ENCODE data around the gene HIPK1. TPM values are rescaled to one million over a fixed set of nuclear protein-coding genes. Genes with fewer than 3 reads are reported as not detected.
"Not testable (repeated sequence)": the region's sequence is repeated elsewhere in the genome, so short reads cannot be mapped to it uniquely, and the experiment has no call there.

Gene HIPK1
- total RNA-seq, 1 donor from 2014 or later = 53.4 TPM

DNA sequence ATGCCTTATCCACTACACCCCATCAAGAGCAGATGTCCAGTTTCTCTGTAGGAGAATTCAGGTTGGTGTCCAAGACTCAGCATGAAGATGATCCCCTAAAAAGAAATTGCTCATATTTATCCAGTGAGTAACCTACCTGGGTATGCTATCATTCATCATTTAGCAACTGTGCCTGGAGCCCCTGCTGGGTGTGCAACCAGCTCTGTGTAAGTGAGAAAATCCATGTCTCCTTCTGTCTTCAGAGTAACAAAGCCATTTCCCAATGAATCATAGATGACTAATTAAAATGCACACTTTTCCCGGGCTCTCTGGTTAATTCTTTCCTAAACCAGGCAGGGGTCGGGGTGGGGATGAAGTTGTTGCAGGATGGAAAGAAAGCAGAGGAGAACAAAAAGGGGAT lies 86.0 kb downstream of the HIPK1 start:
- Mint-ChIP-seq H3K36me3 (ENCODE audit: low read depth) (no peaks in the 10 kb centered on the region), H3K9me3 (peaks cover 3% of the 10 kb centered on the region), H3K27ac (ENCODE audit: unreplicated experiment) (peak overlapping the region; percentile 21), H3K4me3 (no peak overlapping the region), H3K27me3 (ENCODE audit: low read depth) (no peaks in the 10 kb centered on the region), H3K4me1 (no peaks in the 10 kb centered on the region)
- DNase-seq (ENCODE audit: low read depth, low spot score) = no peak
- no peak for TF ChIP-seq CTCF (conservative IDR thresholded peaks at IDR 0.05)

DNA sequence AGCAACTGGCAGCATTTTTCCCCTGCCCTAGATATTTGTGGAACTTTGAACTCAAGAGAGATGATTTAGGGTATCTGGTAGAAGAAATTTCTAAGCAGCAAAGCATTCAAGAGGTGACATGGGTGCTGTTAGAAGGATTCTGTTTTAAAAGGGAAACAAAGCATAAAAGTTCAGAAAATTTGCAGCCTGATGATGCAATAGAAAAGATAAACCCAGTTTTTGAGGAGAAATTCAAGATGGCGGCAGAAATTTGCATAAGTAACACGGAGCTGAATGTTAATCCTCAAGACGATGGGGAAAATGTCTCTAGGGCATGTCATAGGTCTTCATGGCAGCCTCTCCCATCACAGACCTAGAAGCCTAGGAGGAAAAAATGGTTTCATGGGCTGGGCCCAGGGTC lies 90.6 kb downstream of the HIPK1 start:
- H3K4me3 Mint-ChIP-seq; H3K9me3 Mint-ChIP-seq; H3K4me1 Mint-ChIP-seq; H3K36me3 Mint-ChIP-seq (ENCODE audit: low read depth); DNase-seq (ENCODE audit: low read depth, low spot score); H3K27ac Mint-ChIP-seq (ENCODE audit: unreplicated experiment); H3K27me3 Mint-ChIP-seq (ENCODE audit: low read depth): not testable (repeated sequence)

DNA sequence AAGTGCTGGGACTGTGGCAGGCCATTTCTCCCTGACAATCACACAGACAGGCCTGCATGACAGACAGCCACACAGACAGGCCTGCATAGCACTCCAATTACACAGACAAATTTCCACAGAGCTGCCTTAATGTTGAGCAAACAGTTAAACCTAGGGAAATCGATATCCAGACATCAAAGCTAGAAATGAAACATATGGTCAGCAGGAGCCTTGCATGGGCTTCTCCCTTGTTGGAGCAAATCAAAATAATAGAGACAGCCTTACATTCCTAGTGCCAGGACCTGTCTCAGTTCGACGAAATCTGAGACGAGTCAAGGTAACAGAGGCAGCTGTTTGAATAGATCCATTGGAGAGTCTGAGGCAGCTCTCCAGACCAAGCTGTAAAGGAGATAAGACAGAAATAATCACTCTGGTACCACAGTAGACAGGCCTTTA lies 92.6 kb downstream of the HIPK1 start:
- no peaks in the 10 kb centered on the region for H3K27me3 Mint-ChIP-seq (ENCODE audit: low read depth)
- H3K9me3 Mint-ChIP-seq = peaks cover 3% of the 10 kb centered on the region
- H3K4me1 Mint-ChIP-seq = peaks cover 8% of the 10 kb centered on the region
- no peaks in the 10 kb centered on the region for H3K36me3 Mint-ChIP-seq (ENCODE audit: low read depth)
- H3K27ac Mint-ChIP-seq (ENCODE audit: unreplicated experiment) = peak overlapping the region; percentile 87
- TF ChIP-seq CTCF (conservative IDR thresholded peaks at IDR 0.05) = no peak
- H3K4me3 Mint-ChIP-seq = no peak overlapping the region
- DNase-seq (ENCODE audit: low read depth, low spot score) = no peak

GRCh38 chr1:114022877-114023276 lies 93.8 kb downstream of the HIPK1 start:
- no peak for TF ChIP-seq CTCF (conservative IDR thresholded peaks at IDR 0.05)
- H3K36me3 Mint-ChIP-seq (ENCODE audit: low read depth) = no peaks in the 10 kb centered on the region
- peaks cover 3% of the 10 kb centered on the region for H3K9me3 Mint-ChIP-seq
- peaks cover 8% of the 10 kb centered on the region for H3K4me1 Mint-ChIP-seq
- H3K27me3 Mint-ChIP-seq (ENCODE audit: low read depth) = no peaks in the 10 kb centered on the region
- H3K27ac Mint-ChIP-seq (ENCODE audit: unreplicated experiment) = no peak overlapping the region
- DNase-seq (ENCODE audit: low read depth, low spot score) = no peak
- H3K4me3 Mint-ChIP-seq = no peak overlapping the region

GRCh38 chr1:114023377-114023776 lies 94.3 kb downstream of the HIPK1 start:
- peaks cover 3% of the 10 kb centered on the region for H3K9me3 Mint-ChIP-seq
- no peak overlapping the region for H3K27ac Mint-ChIP-seq (ENCODE audit: unreplicated experiment)

GRCh38 chr1:114024049-114024448 lies 94.9 kb downstream of the HIPK1 start:
- Mint-ChIP-seq H3K9me3 (peaks cover 3% of the 10 kb centered on the region), H3K4me3 (no peak overlapping the region), H3K4me1 (peaks cover 8% of the 10 kb centered on the region), H3K27me3 (ENCODE audit: low read depth) (no peaks in the 10 kb centered on the region), H3K36me3 (ENCODE audit: low read depth) (no peaks in the 10 kb centered on the region), H3K27ac (ENCODE audit: unreplicated experiment) (no peak overlapping the region)
- TF ChIP-seq CTCF (conservative IDR thresholded peaks at IDR 0.05) = no peak
- no peak for DNase-seq (ENCODE audit: low read depth, low spot score)

More at GRCh38 chr1:114023377-114023776, 94.3 kb downstream of the HIPK1 start:
- Mint-ChIP-seq H3K27me3 (ENCODE audit: low read depth) (no peaks in the 10 kb centered on the region), H3K4me3 (no peak overlapping the region), H3K4me1 (peaks cover 8% of the 10 kb centered on the region), H3K36me3 (ENCODE audit: low read depth) (no peaks in the 10 kb centered on the region)
- DNase-seq (ENCODE audit: low read depth, low spot score) = no peak
- no peak for TF ChIP-seq CTCF (conservative IDR thresholded peaks at IDR 0.05)

Measured in neural crest cell (in vitro differentiated cells).